NCI-H128 (cell line): ENCODE measurements around the gene DBH.

Experiments
- DNase-seq: peaks from one replicate; lab custom pipeline; 2025; ENCODE audit not compliant: unreplicated experiment; lab: John Stamatoyannopoulos, UW

The DBH gene

DNA sequence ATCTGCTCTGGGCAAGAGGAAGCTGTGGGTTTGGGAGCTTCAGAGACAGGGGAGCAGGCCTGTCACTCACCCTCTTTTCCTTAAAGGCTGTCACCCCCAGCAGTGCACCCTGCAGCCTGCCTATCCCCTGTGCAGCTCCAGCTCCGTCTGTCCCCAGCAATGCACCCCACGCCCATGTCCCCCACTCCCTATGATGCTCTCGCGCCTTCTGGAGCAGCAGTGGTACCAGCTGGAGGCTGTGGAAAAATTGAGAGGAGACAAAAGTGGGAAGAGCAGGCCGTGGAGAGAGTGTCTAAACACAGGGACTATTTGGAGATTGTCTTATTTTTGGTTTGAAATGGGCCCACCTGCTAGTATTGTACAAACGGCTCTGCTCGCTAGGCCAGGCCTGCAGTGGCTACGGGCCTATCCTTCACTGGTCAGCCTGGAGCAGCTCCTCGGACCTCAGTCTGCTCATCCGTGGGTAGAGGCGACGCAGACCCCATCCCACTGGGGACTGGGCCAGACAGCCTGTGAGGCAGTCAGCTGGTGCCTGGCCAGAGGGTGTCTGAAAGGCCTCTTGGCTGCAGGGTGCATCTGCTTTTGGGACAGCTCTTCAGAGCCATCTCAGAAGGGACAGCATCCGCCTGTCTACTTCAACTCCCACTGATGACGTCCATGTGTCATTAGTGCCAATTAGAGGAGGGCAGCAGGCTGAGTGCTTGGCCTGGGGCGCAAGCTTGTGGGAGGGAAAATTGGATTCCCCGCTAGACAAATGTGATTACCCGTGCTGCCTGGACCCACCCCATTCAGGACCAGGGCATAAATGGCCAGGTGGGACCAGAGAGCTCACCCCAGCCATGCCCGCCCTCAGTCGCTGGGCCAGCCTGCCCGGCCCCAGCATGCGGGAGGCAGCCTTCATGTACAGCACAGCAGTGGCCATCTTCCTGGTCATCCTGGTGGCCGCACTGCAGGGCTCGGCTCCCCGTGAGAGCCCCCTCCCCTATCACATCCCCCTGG is at the start of gene DBH:
TSS of gene DBH (plus strand) at position 831 of the 999 bp plus-strand sequence. CDS start at position 840, 9 bp downstream.
- no peak for DNase-seq

- DNase-seq: no peak
Measured at GRCh38 chr9:133587051-133587450, 49.1 kb upstream of the DBH start.

DNA sequence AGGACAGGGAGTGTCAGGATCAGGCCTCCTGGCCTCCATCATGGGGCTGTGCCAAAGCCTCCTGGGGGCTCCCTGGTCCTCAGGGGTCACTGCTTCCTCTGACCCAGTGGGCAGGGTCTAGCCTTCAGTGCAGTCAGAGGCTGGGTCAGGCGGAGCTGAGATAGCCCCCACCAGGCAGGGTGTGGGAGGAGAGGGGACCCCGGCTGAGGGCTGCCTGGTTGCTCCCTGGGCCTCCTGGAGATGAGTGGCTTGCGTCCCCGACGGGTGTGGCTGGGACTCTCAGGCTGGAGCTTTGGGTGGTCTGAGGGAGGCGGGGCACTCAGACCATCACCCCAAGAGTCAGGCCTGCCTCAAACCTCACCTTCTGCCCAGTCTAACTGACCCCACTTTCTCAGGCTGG is 48.7 kb upstream of the DBH start:
- DNase-seq: no peak

GRCh38 chr9:133589454-133590227 is 46.5 kb upstream of the DBH start:
- no peak for DNase-seq

- DNase-seq: no peak
Measured at GRCh38 chr9:133590231-133590855, 45.8 kb upstream of the DBH start.

DNA sequence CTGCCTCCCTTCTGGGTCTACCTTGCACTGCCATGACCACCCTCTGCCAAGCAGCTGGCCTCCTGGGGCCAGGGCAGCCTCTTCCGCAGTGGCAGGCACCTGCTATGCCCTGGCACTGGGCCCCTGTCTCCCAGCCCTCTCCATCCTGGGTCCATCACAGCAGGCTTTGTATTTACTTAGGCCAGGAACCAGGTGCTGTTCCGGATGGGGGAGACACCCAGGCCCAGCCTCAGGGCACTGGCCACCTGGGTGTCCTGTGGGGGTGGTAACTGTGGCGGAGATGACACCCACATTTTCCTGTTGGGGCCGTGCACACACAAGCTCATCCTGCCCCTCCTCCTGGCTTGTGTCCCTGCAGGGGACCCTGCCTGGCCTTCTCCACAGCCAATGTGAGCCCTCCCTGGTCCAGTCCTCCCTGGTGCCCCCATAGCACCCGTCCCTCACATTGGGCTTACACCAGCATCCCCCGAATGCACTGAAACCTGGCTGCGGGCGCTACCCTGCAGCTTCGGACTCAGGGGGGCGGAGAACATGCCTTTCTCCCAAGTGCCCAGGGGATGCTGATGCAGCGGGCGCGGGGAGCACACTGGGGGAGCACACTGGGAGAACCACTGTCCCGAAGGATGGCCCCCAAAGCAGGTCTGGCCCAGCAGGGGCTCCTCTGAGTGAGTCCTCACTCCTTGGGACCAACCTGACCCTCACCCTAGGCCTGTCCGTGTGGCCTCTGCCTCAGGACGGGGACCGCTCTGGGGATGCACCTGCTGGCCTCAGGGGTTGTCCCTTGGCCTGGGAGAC is 44.9 kb upstream of the DBH start:
- DNase-seq: no peak

DNA sequence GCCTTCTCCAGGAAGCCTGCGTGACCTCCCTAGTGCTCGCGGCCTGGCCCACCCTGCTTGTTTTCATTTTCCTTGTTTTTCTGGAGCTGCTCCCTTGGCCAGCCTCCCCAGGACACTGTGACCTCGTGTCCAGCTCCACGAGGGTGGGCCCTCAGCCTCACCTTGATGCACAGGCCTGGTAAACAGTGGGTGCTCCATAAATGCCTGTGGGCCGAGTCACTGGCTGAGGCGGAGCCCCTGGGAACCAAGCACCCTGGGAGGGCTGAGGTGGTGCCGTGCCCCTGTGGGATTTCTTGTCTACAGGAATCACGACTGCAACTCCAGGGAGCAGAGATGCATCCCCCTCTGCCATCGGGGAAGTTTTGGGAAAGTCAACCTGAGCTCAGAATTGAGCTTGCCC is 44.2 kb upstream of the DBH start:
- no peak for DNase-seq

- DNase-seq: no peak
Measured at GRCh38 chr9:133592731-133593409, 43.3 kb upstream of the DBH start.

DNA sequence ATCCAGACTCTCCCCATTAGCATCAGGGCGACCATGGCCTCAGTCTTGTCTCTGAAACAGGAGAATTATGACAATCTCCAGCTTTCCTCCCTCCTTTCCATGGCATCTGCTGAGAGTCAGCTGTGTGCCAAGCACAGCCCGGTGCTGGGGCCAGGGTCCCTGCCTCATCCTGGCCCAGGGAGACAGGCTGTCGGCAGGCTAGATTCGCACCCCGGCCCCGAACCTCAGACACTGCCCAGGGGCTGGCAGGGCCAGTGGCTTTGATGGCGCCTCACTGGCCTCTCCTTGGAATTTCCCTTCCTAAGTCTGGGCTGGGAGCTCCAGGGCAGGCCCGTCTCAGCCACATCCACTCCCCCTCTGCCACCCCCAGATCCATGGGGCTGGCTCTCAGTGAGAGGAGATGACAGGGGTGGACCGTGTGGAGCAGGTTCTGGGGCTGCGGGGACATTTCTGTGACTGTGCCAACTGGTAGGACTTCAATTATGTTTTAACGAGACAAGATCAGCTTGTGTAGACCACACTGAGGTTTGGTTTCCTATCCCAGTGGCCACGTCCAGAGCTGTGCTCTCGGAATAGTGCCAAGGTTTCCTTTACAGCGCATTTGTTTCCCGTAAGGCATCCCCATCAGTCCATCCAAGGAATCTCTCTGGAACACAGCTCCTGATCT is 42.4 kb upstream of the DBH start:
- no peak for DNase-seq

DNA sequence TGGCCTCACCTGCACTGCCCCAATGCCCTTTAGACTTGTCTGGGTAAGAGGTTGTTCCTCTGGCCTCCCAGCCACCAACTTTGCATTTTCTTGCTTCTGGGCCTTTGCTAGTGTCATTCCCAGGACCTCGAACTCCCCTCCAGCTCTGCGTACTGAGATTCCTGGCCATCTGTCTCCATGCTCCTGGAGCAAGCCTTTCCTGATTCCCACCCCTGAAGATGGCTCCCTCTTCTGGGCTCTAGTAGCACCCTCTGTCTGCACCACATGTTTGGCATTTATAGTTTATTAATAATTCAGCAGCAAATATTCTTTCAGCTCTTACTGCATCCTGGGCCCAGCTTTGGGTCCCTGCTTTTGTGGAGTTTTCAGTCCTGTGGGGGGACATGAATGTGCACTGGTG is 41.9 kb upstream of the DBH start:
- no peak for DNase-seq

DNA sequence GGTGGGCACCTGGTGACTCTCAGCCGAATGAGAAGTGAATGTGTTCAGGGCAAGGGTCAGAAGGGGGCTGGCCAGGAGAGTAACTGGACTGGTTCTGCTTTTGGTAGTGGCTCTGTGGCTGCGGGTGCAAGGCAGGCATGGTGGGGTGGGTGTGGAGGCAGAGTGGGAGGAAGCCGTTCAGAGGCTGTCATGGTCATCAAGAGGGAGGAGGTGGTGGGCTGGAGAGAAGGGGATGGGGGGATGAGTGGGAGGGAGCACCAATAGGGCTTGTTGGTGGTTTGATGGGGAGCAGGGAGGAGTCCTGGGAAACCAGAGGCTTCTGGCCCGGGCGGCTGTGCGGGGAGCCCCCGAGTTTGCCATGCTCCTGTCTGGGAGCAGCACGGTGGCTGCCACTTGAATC is 40.3 kb upstream of the DBH start:
- no peak for DNase-seq

DNA sequence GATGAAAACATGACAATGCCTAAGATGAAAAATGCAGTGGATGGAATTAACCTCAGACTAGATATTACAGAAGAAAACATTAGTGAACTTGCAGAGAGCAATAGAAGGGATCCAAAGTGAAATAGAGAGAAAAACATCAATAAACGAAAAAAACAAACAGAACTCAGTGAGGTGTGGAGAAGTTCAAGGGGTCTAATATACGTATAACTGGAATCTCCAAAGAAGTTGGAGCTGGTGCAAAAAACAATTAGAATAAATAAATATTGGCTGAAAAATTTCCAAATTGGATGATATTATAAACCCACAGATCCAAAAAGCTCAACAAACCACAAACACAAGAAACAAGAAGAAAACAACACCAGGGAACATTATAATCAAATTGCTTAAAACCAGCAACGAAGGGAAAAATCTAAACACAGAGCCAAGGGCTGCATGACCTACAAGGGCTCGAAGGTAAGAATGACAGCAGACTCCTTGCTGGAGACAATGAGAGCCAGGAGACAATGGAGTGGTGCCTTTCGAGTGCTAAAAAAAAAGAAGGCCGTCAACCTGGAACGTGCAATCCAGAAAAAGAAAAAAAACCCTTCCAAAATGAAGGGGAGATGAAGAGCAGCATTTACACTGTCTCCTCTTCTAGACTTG is 38.7 kb upstream of the DBH start:
- DNase-seq: no peak

GRCh38 chr9:133598978-133599377 is 37.2 kb upstream of the DBH start:
- no peak for DNase-seq

GRCh38 chr9:133599470-133600173 is 36.5 kb upstream of the DBH start:
- DNase-seq: no peak

DNA sequence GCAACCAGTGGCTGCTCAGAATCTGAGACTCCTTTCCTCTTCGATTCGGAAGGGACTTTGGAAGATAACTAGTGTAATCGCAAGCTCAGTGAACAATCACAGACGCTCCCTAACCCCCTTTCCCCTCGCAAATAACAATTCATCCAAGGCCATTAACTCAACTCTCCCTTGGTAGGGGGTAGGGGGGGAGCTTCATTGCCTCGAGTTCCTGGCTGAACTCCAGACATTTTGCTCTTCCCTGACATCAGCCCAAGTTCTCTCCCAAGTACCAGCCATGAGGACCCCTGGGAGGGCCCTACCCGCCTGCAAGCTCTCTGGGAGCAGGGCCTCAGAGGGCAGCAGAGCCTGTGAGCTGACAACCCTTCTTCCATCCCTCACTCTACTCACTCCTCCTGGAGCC is 35.4 kb upstream of the DBH start:
- DNase-seq: no peak

DNA sequence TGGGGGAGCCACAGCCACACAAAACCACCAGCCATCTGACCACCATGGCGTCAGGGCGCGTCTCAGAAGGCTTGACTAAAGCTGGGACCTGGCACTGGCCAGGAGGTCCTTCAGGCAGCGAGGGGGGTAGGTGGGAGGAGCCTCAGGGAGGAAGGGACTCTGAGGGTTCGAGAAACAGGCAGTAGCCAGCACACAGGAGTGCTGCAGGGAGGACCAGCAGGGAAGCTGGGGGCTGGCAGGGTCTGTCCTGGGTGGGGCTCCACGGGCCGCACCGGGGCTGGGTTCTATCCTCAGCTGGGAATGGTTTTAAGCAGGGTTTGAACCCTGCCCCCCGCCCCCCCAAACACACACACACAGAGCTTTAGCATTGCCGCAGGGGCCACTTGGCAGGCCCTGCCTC is 34.4 kb upstream of the DBH start:
- DNase-seq: no peak

- no peak for DNase-seq
Measured at GRCh38 chr9:133602277-133602676, 33.9 kb upstream of the DBH start.

- DNase-seq: no peak
Measured at GRCh38 chr9:133603135-133603927, 32.8 kb upstream of the DBH start.
